Measurements from ENCODE around the gene KCNJ4. TPM values are rescaled to one million over a fixed set of nuclear protein-coding genes. Genes with fewer than 3 reads are reported as not detected.

Gene KCNJ4
- total RNA-seq, 1 experiment from 2014 or later: 0.92 TPM

GRCh38 chr22:38454353-38455075 lies 485 bp downstream of the KCNJ4 start:
- H3K79me1 ChIP-seq (ENCODE audit: insufficient read depth, low read depth, low read length, poor library complexity, severe bottlenecking): no peaks in the 10 kb centered on the region
- H3K4ac ChIP-seq (ENCODE audit: low read depth, low read length): no peak overlapping the region
- no peak overlapping the region; the same call in 1 of the 2 replicates for H3K14ac ChIP-seq (ENCODE audit: insufficient read depth, low read length)
- no peak for DNase-seq
- H3K4me1 Mint-ChIP-seq: peaks cover 29 to 49% of the 10 kb centered on the region in 2 experiments
- H3K9me3 Mint-ChIP-seq: no peaks in the 10 kb centered on the region; a peak in 1 of 5 replicates
- TF ChIP-seq, protein P1, sequence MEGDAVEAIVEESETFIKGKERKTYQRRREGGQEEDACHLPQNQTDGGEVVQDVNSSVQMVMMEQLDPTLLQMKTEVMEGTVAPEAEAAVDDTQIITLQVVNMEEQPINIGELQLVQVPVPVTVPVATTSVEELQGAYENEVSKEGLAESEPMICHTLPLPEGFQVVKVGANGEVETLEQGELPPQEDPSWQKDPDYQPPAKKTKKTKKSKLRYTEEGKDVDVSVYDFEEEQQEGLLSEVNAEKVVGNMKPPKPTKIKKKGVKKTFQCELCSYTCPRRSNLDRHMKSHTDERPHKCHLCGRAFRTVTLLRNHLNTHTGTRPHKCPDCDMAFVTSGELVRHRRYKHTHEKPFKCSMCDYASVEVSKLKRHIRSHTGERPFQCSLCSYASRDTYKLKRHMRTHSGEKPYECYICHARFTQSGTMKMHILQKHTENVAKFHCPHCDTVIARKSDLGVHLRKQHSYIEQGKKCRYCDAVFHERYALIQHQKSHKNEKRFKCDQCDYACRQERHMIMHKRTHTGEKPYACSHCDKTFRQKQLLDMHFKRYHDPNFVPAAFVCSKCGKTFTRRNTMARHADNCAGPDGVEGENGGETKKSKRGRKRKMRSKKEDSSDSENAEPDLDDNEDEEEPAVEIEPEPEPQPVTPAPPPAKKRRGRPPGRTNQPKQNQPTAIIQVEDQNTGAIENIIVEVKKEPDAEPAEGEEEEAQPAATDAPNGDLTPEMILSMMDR (conservative IDR thresholded peaks at IDR 0.05): no peak
- H4K8ac ChIP-seq (replicated peaks; ENCODE audit: insufficient read length, low read depth, low read length): no peak overlapping the region
- no peak overlapping the region for H3K27ac ChIP-seq (ENCODE audit: insufficient read length, low read depth, low read length)
- H2AK5ac ChIP-seq (ENCODE audit: insufficient read length, low read length): no peak overlapping the region
- peaks cover 3% of the 10 kb centered on the region; the same call in 1 of the 2 replicates for H3K4me1 ChIP-seq (ENCODE audit: insufficient read depth, low read length)
- H4K91ac ChIP-seq (ENCODE audit: insufficient read length, low read depth, low read length): no peak overlapping the region
- H2BK12ac ChIP-seq (ENCODE audit: insufficient read length, low read depth, low read length): no peak overlapping the region
- H3K18ac ChIP-seq (ENCODE audit: insufficient read length, low read depth, low read length): no peak overlapping the region
- H3K23ac ChIP-seq (ENCODE audit: insufficient read length, low read depth, low read length): no peak overlapping the region
- no peak overlapping the region for H3K9ac ChIP-seq (ENCODE audit: extremely low read depth, insufficient read length, low read length)
- H3K27me3 Mint-ChIP-seq (ENCODE audit: low read depth): peaks cover 90% of the 10 kb centered on the region
- no peaks in the 10 kb centered on the region for H4K20me1 ChIP-seq (ENCODE audit: control insufficient read depth, insufficient read depth, insufficient read length)
- no peak overlapping the region for H2BK120ac ChIP-seq (ENCODE audit: low read depth, low read length, poor library complexity, severe bottlenecking)
- H2BK5ac ChIP-seq (ENCODE audit: insufficient read length, low read length): no peak overlapping the region
- H2AFZ ChIP-seq (ENCODE audit: low read length): no peak overlapping the region
- no peak overlapping the region for H4K5ac ChIP-seq (ENCODE audit: insufficient read length, low read depth, low read length)
- no peaks in the 10 kb centered on the region for H3K9me3 ChIP-seq (ENCODE audit: control insufficient read depth, low read depth, low read length)
- no peak overlapping the region for H3T11ph ChIP-seq (ENCODE audit: low read length)
- H3K4me3 Mint-ChIP-seq: peak overlapping the region; percentile 67 to 89
- no peaks in the 10 kb centered on the region; a peak in 2 of 7 replicates for H3K36me3 Mint-ChIP-seq (ENCODE audit: insufficient read depth in 1 of 3, low read depth in 3 of 3)
- no peak overlapping the region for H2BK20ac ChIP-seq (ENCODE audit: low read depth, low read length, poor library complexity, severe bottlenecking)
- H3K23me2 ChIP-seq (ENCODE audit: insufficient read length, low read depth, low read length, poor library complexity, severe bottlenecking): peaks cover 12% of the 10 kb centered on the region
- no peak overlapping the region for H2BK15ac ChIP-seq (ENCODE audit: low read depth, low read length)
- peak overlapping the region; percentile 48 for H3K4me2 ChIP-seq (ENCODE audit: insufficient read depth, insufficient read length, low read length)
- H3K79me2 ChIP-seq (ENCODE audit: insufficient read depth, low read length): no peaks in the 10 kb centered on the region
- no CpG with 5 or more reads among the region's 67 CpGs for WGBS (ENCODE audit: extremely low coverage, insufficient read length, low lambda C conversion rate)
- H3K27ac Mint-ChIP-seq: no peak overlapping the region
- H3K56ac ChIP-seq (ENCODE audit: insufficient read length, low read depth, low read length): no peak overlapping the region
- H3K27me3 ChIP-seq (ENCODE audit: insufficient read depth, low read length): peaks cover 19% of the 10 kb centered on the region

Data from H9 (cell line).